HepG2 (cell line): ENCODE measurements around the gene CACNA1G. TPM values are rescaled to one million over a fixed set of nuclear protein-coding genes. Genes with fewer than 3 reads are reported as not detected.
A peak's percentile ranks its signal among the peaks of the same experiment; 100 is the strongest.

ENCODE experiments used
- ATAC-seq: fragments of 200-7000 bp; cut with Tn5 transposase; 3 replicates; pipeline ENCODE4 v1.9.1; 2020; ENCODE audit warnings: mild to moderate bottlenecking, moderate library complexity
- BruUV-seq: library from RNA; stranded (reverse); fragments of 400-500 nt; replicated peaks from 2 replicates; lab custom pipeline; 2021; lab: Mats Ljungman, UMichigan
- CTCF ChIA-PET: fragments of 300-600 bp; formaldehyde crosslinking; extraction: SDS; loops from one replicate; lab custom pipeline; 2021; ENCODE audit warnings: low total read pairs, inconsistent platforms, low intra/inter-chr PET ratio; lab: Yijun Ruan, JAX
- POLR2A ChIA-PET: fragments of 350-600 bp; sonication (Branson Sonifier 250); formaldehyde crosslinking; loops from one replicate; lab custom pipeline; 2020; ENCODE audit warnings: antibody characterized with exemption, inconsistent platforms; lab: Yijun Ruan, JAX
- DNase-seq: peaks from one replicate; pipeline ENCODE4 v3.0.0-alpha.2; 2015; ENCODE audit warnings: low spot score
- FAIRE-seq: peaks from 3 replicates; lab custom pipeline; 2011; peaks lifted over from hg19 to GRCh38; lab: Jason Lieb, UNC
- H2AFZ ChIP-seq: one replicate; pipeline ENCODE4 v1.6.1; 2011; ENCODE audit warnings: low read length, inconsistent platforms
- H3K27ac ChIP-seq: fragments of 300-600 bp; 3 replicates; pipeline ENCODE4 v1.8.0; 2011; ENCODE audit warnings: mixed run types, mild to moderate bottlenecking, mixed read lengths, low read length, inconsistent platforms; ENCODE audit not compliant: insufficient read depth; ENCODE audit errors: extremely low read length
- H3K27me3 ChIP-seq, 2 experiments: fragments of 200-600 bp in 1 of 2; 2 replicates in 1 of 2; 3 replicates in 1 of 2; pipeline versions ENCODE4 v1.6.0 to v1.8.0; 2011; ENCODE audit warnings: low read length in 2 of 2, mild to moderate bottlenecking in 2 of 2, moderate library complexity in 2 of 2, inconsistent platforms in 1 of 2; ENCODE audit not compliant: insufficient read depth in 2 of 2, control insufficient read depth in 1 of 2
- H3K36me3 ChIP-seq, 2 experiments: fragments of 200-600 bp in 1 of 2; replicated peaks in 1 of 2; 2 replicates in 1 of 2; 3 replicates in 1 of 2; pipeline versions ENCODE4 v1.5.1 to v1.8.0; 2011; ENCODE audit warnings: low read length in 2 of 2, inconsistent platforms in 1 of 2; ENCODE audit not compliant: insufficient read depth in 2 of 2, control insufficient read depth in 1 of 2
- H3K4me1 ChIP-seq: 2 replicates; pipeline ENCODE4 v1.5.1; 2012; ENCODE audit warnings: low read length, inconsistent platforms; ENCODE audit not compliant: insufficient read depth
- H3K4me2 ChIP-seq: 2 replicates; pipeline ENCODE4 v1.6.0; 2011; ENCODE audit warnings: low read depth, low read length, inconsistent platforms
- H3K4me3 ChIP-seq, 3 experiments: fragments of 200-600 bp in 1 of 3; sonication (generic), shearing (Covaris generic) in 1 of 3; replicated peaks in 1 of 3; 2 replicates each; pipeline ENCODE4 v1.5.1; 2011 to 2016; ENCODE audit warnings: low read length in 3 of 3, inconsistent platforms in 2 of 3, low read depth in 2 of 3, mild to moderate bottlenecking in 2 of 3, control low read depth in 1 of 3, mixed read lengths in 1 of 3; ENCODE audit not compliant: insufficient read depth in 1 of 3
- H3K79me2 ChIP-seq: one replicate; pipeline ENCODE4 v1.6.1; 2011; ENCODE audit warnings: low read length, inconsistent platforms; ENCODE audit not compliant: insufficient read depth
- H3K9ac ChIP-seq: 2 replicates; pipeline ENCODE4 v1.6.0; 2011; ENCODE audit warnings: mild to moderate bottlenecking, low read depth, low read length, inconsistent platforms; ENCODE audit not compliant: insufficient read depth
- H3K9me3 ChIP-seq: 2 replicates; pipeline ENCODE4 v1.5.1; 2012; ENCODE audit warnings: mild to moderate bottlenecking, low read length
- H4K20me1 ChIP-seq: 2 replicates; pipeline ENCODE4 v1.6.0; 2011; ENCODE audit warnings: inconsistent platforms, mild to moderate bottlenecking, low read length, moderate library complexity; ENCODE audit not compliant: insufficient read depth
- ADNP ChIP-seq: sonication (generic); formaldehyde crosslinking; IDR thresholded peaks from 2 replicates; pipeline ENCODE4 v1.4.0; 2020; ENCODE audit warnings: missing genetic modification reagents
- CAMTA2 ChIP-seq: sonication (generic); formaldehyde crosslinking; IDR thresholded peaks from 2 replicates; pipeline ENCODE4 v1.4.0; 2020; ENCODE audit warnings: mild to moderate bottlenecking, missing genetic modification reagents, borderline replicate concordance
- FOXA3 ChIP-seq: IDR thresholded peaks from 2 replicates; pipeline ENCODE4 v1.6.1; 2016; ENCODE audit warnings: missing genetic modification reagents, missing compliant biosample characterization
- HES4 ChIP-seq: sonication (generic); formaldehyde crosslinking; IDR thresholded peaks from 2 replicates; pipeline ENCODE4 v1.9.0; 2021; ENCODE audit warnings: mild to moderate bottlenecking, missing genetic modification reagents, borderline replicate concordance
- KLF6 ChIP-seq: IDR thresholded peaks from 2 replicates; pipeline ENCODE4 v1.8.0; 2016; ENCODE audit warnings: missing biosample characterization, missing genetic modification reagents
- SAP130 ChIP-seq: IDR thresholded peaks from 2 replicates; pipeline ENCODE4 v1.6.1; 2016; ENCODE audit warnings: low read depth
- ZNF329 ChIP-seq: sonication (generic); formaldehyde crosslinking; IDR thresholded peaks from 2 replicates; pipeline ENCODE4 v1.9.0; 2021; ENCODE audit warnings: low read depth, mild to moderate bottlenecking, missing genetic modification reagents
- ZNF569 ChIP-seq: sonication (generic); formaldehyde crosslinking; IDR thresholded peaks from 2 replicates; pipeline ENCODE4 v1.5.0; 2020; ENCODE audit warnings: mild to moderate bottlenecking, missing genetic modification reagents, moderate library complexity, borderline replicate concordance
- ZNF788 ChIP-seq: sonication (generic); formaldehyde crosslinking; IDR thresholded peaks from 2 replicates; pipeline ENCODE4 v1.5.0; 2020; ENCODE audit warnings: mild to moderate bottlenecking, missing genetic modification reagents, borderline replicate concordance
- WGBS: methylation state at CpG from one replicate; pipeline ENCODE4 v1.1.6; 2017; ENCODE audit warnings: low lambda C conversion rate; 5-methylcytosine and 5-hydroxymethylcytosine counted together
- in situ Hi-C: cut with HindIII; loops from 2 replicates; pipeline ENCODE4 v1.10.0; 2017; ENCODE audit warnings: low pct_unique_long_range_greater_than_20kb; ENCODE audit not compliant: extremely low pct_ligation_motif_present
- intact Hi-C: fragments of 100-400 bp; cut with micrococcal nuclease; formaldehyde crosslinking; loops from one replicate; pipeline ENCODE4 v1.10.0; 2022; ENCODE audit not compliant: unreplicated experiment
- polyA plus RNA-seq, 8 experiments: library from polyadenylated mRNA; depleted of rRNA in 3 of 8; stranded (reverse) in 7 of 8; unstranded in 1 of 8; fragments of >200 nt; fragmentation: Illumina TruSeq in 4 of 8; extraction: Trizol in 4 of 8; gene quantifications; 2 replicates each; pipeline versions ENCODE4 v1.2.1 to v1.2.3, GENCODE V29; 2011 to 2016; ENCODE audit warnings: low read depth in 4 of 8, missing spikeins in 1 of 8, mixed read lengths in 1 of 8; ENCODE audit not compliant: insufficient read depth in 1 of 8
- total RNA-seq, 5 experiments: library from RNA; depleted of rRNA; stranded (reverse); fragments of >200 nt; fragmentation: Illumina TruSeq; extraction: Trizol; gene quantifications; 2 replicates each; pipeline ENCODE4 v1.2.3, GENCODE V29; 2016; ENCODE audit warnings: low read depth in 1 of 5
- TF ChIP-seq, protein P1 (sequence below): sonication (generic); formaldehyde crosslinking; IDR thresholded peaks from 2 replicates; pipeline ENCODE4 v1.8.0; 2022; ENCODE audit warnings: mild to moderate bottlenecking, missing genetic modification reagents, moderate library complexity
- TF ChIP-seq, protein P2 (sequence below): sonication (generic); formaldehyde crosslinking; IDR thresholded peaks from 2 replicates; pipeline ENCODE4 v1.8.0; 2023; ENCODE audit warnings: mild to moderate bottlenecking, missing genetic modification reagents

Gene CACNA1G
- total and polyA plus RNA-seq, 2 of the 13 experiments (the other 11 are each of a cell fraction or from before 2014, with no cell fraction given): 0.02 TPM; not detected in 1

DNA sequence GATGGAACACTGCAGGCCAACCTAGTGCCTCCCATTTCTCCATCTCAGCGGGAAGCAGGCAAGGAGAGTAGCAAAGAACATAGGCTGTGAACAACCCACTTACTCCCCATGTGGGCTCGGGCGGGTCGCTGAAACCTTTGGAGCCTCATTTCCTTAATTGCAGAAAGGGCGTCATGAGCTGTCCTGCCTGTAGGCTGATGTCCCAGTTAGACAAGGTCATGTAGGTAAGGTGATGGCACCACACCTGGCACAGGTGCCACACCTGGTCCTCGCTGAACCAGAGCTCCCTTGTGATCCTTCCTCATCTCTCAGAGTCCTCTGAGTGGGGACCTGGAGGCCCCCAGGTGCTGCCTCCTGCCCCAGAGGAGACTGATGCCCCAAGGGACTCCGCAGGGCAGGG, 97.1 kb downstream of the CACNA1G start:
- no TSS peak for BruUV-seq
- H3K4me2 ChIP-seq: no peak overlapping the region
- CTCF ChIA-PET: no interaction called here

DNA sequence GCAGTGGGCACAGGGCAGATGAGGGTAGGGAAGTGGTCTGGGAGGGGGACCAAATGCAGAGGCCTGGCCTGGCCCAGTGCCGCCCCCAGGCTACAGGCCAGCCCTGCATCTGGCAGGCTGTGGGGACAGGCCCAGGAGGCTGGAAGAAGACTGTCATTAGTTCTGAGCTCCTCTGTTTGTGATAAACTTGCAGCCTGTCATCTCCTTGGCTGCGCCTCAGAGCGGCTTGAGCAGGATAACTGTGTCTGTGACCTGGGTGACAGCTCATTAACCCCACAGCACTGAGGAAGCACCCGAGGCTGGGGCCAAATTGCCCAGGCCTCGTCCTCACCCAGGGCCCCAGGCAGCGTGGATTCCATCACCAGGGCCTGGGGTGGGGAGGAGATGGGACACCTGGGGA, 98.1 kb downstream of the CACNA1G start:
- ChIA-PET POLR2A (interaction anchor here (1.6 to 4.6 kb wide), 2 partner anchors 21 to 31 kb away, joined by 5 to 88 read pairs; partner anchors contain the start of gene ABCC3), CTCF (no interaction called here)
- Histone ChIP-seq H4K20me1 (no peaks in the 10 kb centered on the region), H3K9ac (no peak overlapping the region), H3K4me3 (no peak overlapping the region), H2AFZ (no peak overlapping the region), H3K27me3 (no peaks in the 10 kb centered on the region), H3K79me2 (no peaks in the 10 kb centered on the region), H3K4me1 (peaks cover 65% of the 10 kb centered on the region), H3K4me2 (no peak overlapping the region), H3K27ac (no peak overlapping the region), H3K36me3 (no peaks in the 10 kb centered on the region), H3K9me3 (no peaks in the 10 kb centered on the region)
- in situ Hi-C loops (no loop called here), intact Hi-C loops (no loop called here)
- no TSS peak for BruUV-seq
- FAIRE-seq: no peak
- WGBS: 96% methylated on average over 6 of the region's 6 CpGs
- TF ChIP-seq ZNF569 (CRISPR knock-in tag): no peak
- TF ChIP-seq, protein P1, sequence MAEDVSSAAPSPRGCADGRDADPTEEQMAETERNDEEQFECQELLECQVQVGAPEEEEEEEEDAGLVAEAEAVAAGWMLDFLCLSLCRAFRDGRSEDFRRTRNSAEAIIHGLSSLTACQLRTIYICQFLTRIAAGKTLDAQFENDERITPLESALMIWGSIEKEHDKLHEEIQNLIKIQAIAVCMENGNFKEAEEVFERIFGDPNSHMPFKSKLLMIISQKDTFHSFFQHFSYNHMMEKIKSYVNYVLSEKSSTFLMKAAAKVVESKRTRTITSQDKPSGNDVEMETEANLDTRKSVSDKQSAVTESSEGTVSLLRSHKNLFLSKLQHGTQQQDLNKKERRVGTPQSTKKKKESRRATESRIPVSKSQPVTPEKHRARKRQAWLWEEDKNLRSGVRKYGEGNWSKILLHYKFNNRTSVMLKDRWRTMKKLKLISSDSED (CRISPR knock-in tag): no peak
- no peak for TF ChIP-seq FOXA3 (CRISPR knock-in tag)
- TF ChIP-seq KLF6 (CRISPR knock-in tag): no peak
- no peak for TF ChIP-seq SAP130 (CRISPR knock-in tag)
- no peak for TF ChIP-seq ZNF329 (CRISPR knock-in tag)
- no peak for TF ChIP-seq CAMTA2 (CRISPR knock-in tag)
- no peak for TF ChIP-seq ADNP
- TF ChIP-seq ZNF788 (CRISPR knock-in tag): no peak
- DNase-seq: no peak
- no peak for ATAC-seq

More for the DNA sequence above, 97.1 kb downstream of the CACNA1G start:
- H3K4me3 ChIP-seq: no peak overlapping the region
- intact Hi-C loops: no loop called here
- no peak overlapping the region for H3K27ac ChIP-seq
- no peaks in the 10 kb centered on the region for H4K20me1 ChIP-seq
- no peak overlapping the region for H2AFZ ChIP-seq
- ATAC-seq (no peak), FAIRE-seq (no peak), DNase-seq (no peak)
- H3K27me3 ChIP-seq: no peaks in the 10 kb centered on the region
- WGBS: 99% methylated on average over 6 of the region's 7 CpGs
- peaks cover 55% of the 10 kb centered on the region for H3K4me1 ChIP-seq
- POLR2A ChIA-PET: interaction anchor here (1.6 kb wide), 1 partner anchor 30 kb away, joined by 5 read pairs; no protein-coding TSS in a partner anchor
- in situ Hi-C loops: no loop called here
- H3K36me3 ChIP-seq: no peaks in the 10 kb centered on the region
- H3K9me3 ChIP-seq: peaks cover 5% of the 10 kb centered on the region
- no peak overlapping the region; the same call in 1 of the 2 replicates for H3K9ac ChIP-seq
- TF ChIP-seq, protein P2, sequence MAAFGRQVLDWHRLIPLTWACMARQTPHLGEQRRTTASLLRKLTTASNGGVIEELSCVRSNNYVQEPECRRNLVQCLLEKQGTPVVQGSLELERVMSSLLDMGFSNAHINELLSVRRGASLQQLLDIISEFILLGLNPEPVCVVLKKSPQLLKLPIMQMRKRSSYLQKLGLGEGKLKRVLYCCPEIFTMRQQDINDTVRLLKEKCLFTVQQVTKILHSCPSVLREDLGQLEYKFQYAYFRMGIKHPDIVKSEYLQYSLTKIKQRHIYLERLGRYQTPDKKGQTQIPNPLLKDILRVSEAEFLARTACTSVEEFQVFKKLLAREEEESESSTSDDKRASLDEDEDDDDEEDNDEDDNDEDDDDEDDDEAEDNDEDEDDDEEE: no peak
- 0 out of 2 replicates have a peak, but pooled peaks have one; percentile 49 for TF ChIP-seq HES4 (CRISPR knock-in tag)
- H3K79me2 ChIP-seq: no peaks in the 10 kb centered on the region
